ENCODE measurements around the gene KRT9. TPM values are rescaled to one million over a fixed set of nuclear protein-coding genes. Genes with fewer than 3 reads are reported as not detected.

Gene KRT9
- total RNA-seq, 1 experiment from 2014 or later, result 0.15 TPM

DNA sequence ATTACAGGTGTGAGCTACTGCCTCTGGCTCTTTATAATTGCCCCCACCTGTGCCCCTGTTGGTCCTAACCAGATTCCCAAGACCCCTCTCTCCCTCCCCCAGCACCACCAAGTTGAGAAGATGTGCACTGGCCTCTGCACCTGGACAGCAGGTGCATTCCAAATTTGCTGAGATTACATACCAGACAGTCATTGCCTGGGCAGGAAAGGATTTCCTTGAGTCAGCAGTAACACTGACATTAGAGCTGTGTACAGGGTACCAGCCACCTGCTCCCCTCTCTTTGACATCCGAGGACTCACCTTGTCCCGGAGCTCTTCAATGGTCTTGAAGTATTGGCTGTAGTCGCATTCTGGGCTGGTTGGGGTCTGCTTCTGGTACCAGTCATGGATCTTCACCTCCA, 53.8 kb downstream of the KRT9 start:
- Histone ChIP-seq H3K36me3 (ENCODE audit: control insufficient read depth in 1 of 2, insufficient read depth in 2 of 2, low read length in 2 of 2) (0 out of 4 replicates have a peak, but pooled peaks cover 0 to 5% of the 10 kb centered on the region in 2 experiments), H3K9me2 (ENCODE audit: insufficient read depth) (no peaks in the 10 kb centered on the region), H3K27me3 (ENCODE audit: insufficient read depth, low read length) (no peaks in the 10 kb centered on the region), H3K79me2 (ENCODE audit: insufficient read depth, low read length) (no peaks in the 10 kb centered on the region), H4K20me1 (ENCODE audit: insufficient read depth) (no peaks in the 10 kb centered on the region), H2AFZ (ENCODE audit: low read depth, low read length, poor library complexity, severe bottlenecking) (no peak overlapping the region), H3K9me3 (ENCODE audit: control insufficient read depth in 1 of 2, insufficient read depth in 1 of 2, low read depth in 1 of 2, low read length in 2 of 2) (no peaks in the 10 kb centered on the region), H3K4me2 (ENCODE audit: low read length) (no peak overlapping the region), H3K4me3 (replicated peaks in 1 of 2; ENCODE audit: low read depth in 1 of 2, low read length in 2 of 2) (no peak overlapping the region), H3K9ac (ENCODE audit: low read length) (no peak overlapping the region), H3K27ac (ENCODE audit: low read depth, low read length) (no peak overlapping the region), H3K4me1 (ENCODE audit: control insufficient read depth in 1 of 2, insufficient read depth in 2 of 2, low read length in 2 of 2) (peaks cover 42 to 61% of the 10 kb centered on the region in 2 experiments)
- DNase-seq (ENCODE audit: low read depth, low spot score), result no peak
- no TSS peak for BruUV-seq (replicated peaks)
- CTCF ChIA-PET, result interaction anchor here (8.9 kb wide), 1 partner anchor 32 kb away, joined by 77 read pairs; no protein-coding TSS in a partner anchor
- intact Hi-C loops (cut with micrococcal nuclease), result no loop called here
- no peak for ATAC-seq
- RAD21 ChIA-PET (ENCODE audit: low non-redundant PET in 1 of 2, low total read pairs in 2 of 2, uncharacterized antibody in 2 of 2, unreplicated experiment in 2 of 2), result no interaction called here
- TF ChIP-seq CBX3 (IDR thresholded peaks at IDR 0.05; ENCODE audit: low read depth) (no peak), POLR2AphosphoS5 (IDR thresholded peaks at IDR 0.05; ENCODE audit: low read depth, low read length) (no peak), POLR2A (IDR thresholded peaks at IDR 0.05; ENCODE audit: borderline replicate concordance, extremely low read depth, insufficient read depth, insufficient read length) (no peak), ELF1 (IDR thresholded peaks at IDR 0.05; ENCODE audit: borderline replicate concordance, low read depth) (no peak), REST (IDR thresholded peaks at IDR 0.05; ENCODE audit: low read depth) (no peak), EZH2 (IDR thresholded peaks at IDR 0.05) (no peak), RAD21 (IDR thresholded peaks at IDR 0.05; ENCODE audit: low read depth) (no peak), ZFX (IDR thresholded peaks at IDR 0.05) (no peak), ZBTB33 (IDR thresholded peaks at IDR 0.05; ENCODE audit: extremely low read depth, insufficient replicate concordance, low read length) (no peak), SRF (IDR thresholded peaks at IDR 0.05; ENCODE audit: low read depth) (no peak), SIN3A (IDR thresholded peaks at IDR 0.05; ENCODE audit: low read depth) (no peak), EGR1 (IDR thresholded peaks at IDR 0.05; ENCODE audit: low read depth) (no peak), TCF7L2 (IDR thresholded peaks at IDR 0.05; ENCODE audit: borderline replicate concordance, extremely low read depth, insufficient read depth, insufficient read length) (no peak), FOSL1 (IDR thresholded peaks at IDR 0.05; ENCODE audit: low read depth) (no peak)
- POLR2A ChIA-PET, result no interaction called here
